GM23248 (cell line): ENCODE data around the gene PDE10A.

Experiments
- EZH2 ChIP-seq: fragments of 200-600 bp; sonication (generic); IDR thresholded peaks from 2 replicates; pipeline ENCODE4 v1.6.1; 2018; ENCODE audit warnings: antibody characterized with exemption, mild to moderate bottlenecking; ENCODE audit not compliant: insufficient read depth, poor library complexity, severe bottlenecking
- EZH2phosphoT487 ChIP-seq: fragments of 200-600 bp; sonication (generic); IDR thresholded peaks from 2 replicates; pipeline ENCODE4 v1.6.1; 2018; ENCODE audit warnings: antibody characterized with exemption, moderate library complexity, mild to moderate bottlenecking, low read depth; ENCODE audit not compliant: insufficient read depth

DNA sequence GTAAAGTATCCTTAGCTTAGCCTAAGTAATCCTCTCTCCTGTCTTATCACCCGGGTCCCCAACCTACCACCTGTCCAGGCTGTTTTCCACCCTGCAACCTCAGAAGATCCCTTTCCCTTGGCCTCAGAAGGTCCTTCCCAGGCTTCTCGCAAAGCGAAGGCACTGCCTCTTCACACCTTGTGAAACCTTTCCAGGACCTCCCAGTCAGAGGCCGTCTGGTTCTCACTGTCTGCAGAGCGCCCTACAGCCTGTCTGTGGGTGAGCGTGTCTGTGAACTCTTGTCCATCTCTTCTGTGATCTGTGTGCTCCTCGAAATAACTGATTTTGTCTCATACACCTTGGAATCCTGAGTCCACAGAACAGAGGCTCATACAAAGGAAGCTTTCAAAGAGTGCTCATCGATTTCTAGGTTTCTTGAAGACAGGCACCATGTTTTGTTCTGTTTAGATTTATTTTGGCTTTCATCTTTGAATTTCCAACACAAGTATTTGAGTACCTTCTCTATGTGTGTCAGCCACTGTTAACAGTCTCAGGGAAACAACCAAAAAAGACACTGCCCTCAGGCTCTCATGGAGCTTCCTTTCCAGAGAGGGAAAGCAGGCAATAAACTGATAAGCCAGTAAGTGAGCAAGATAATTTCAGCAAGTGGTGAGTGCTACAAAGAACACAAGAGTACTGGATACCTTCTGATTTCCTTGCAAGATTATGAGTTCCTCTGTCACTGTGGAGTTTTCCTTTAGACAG, 6.3 kb downstream of the PDE10A start:
- TF ChIP-seq EZH2 (no peak), EZH2phosphoT487 (no peak)
